Measurements from ENCODE around the gene ENTPD6. TPM values are rescaled to one million over a fixed set of nuclear protein-coding genes. Genes with fewer than 3 reads are reported as not detected.

The ENTPD6 gene
- total and polyA plus RNA-seq, 2 experiments from 2014 or later, result 80.4 to 87.1 TPM

GRCh38 chr20:25223765-25224720, 28.5 kb downstream of the ENTPD6 start:
- H3K4me2 ChIP-seq, result no peak overlapping the region
- no peaks in the 10 kb centered on the region for H3K9me3 ChIP-seq (ENCODE audit: low read depth)
- WGBS (ENCODE audit: low lambda C conversion rate, missing lambda C conversion rate), result 98% methylated on average over 24 of the region's 24 CpGs
- no peaks in the 10 kb centered on the region for H3K79me2 ChIP-seq
- peak overlapping the region; percentile 81 for H3K27ac ChIP-seq
- no peaks in the 10 kb centered on the region for H4K20me1 ChIP-seq (ENCODE audit: insufficient read depth, poor library complexity, severe bottlenecking)
- H2AFZ ChIP-seq, result no peak overlapping the region
- no peaks in the 10 kb centered on the region for H3K27me3 ChIP-seq
- no peak overlapping the region for H3K4me3 ChIP-seq
- no peaks in the 10 kb centered on the region for H3K36me3 ChIP-seq (replicated peaks; ENCODE audit: insufficient read depth, low read depth)
- no peak for DNase-seq (ENCODE audit: low spot score)
- H3K9me2 ChIP-seq (replicated peaks; ENCODE audit: insufficient read depth), result no peaks in the 10 kb centered on the region
- H3K4me1 ChIP-seq (ENCODE audit: insufficient read depth), result peaks cover 19% of the 10 kb centered on the region
- TF ChIP-seq CTCF (IDR thresholded peaks at IDR 0.05; ENCODE audit: poor library complexity), result no peak
- no peak for TF ChIP-seq EZH2phosphoT487 (IDR thresholded peaks at IDR 0.05; ENCODE audit: low read depth, severe bottlenecking, unreplicated experiment)
- TF ChIP-seq EZH2 (IDR thresholded peaks at IDR 0.05; ENCODE audit: borderline replicate concordance), result no peak

GRCh38 chr20:25224941-25225340, 29.4 kb downstream of the ENTPD6 start:
- H3K36me3 ChIP-seq (replicated peaks; ENCODE audit: insufficient read depth, low read depth), result no peaks in the 10 kb centered on the region
- DNase-seq (ENCODE audit: low spot score), result no peak
- H3K27me3 ChIP-seq, result no peaks in the 10 kb centered on the region
- no peaks in the 10 kb centered on the region for H3K9me2 ChIP-seq (replicated peaks; ENCODE audit: insufficient read depth)
- no peak overlapping the region for H3K4me2 ChIP-seq
- no peaks in the 10 kb centered on the region for H4K20me1 ChIP-seq (ENCODE audit: insufficient read depth, poor library complexity, severe bottlenecking)
- WGBS (ENCODE audit: low lambda C conversion rate, missing lambda C conversion rate), result 97% methylated on average over 16 of the region's 16 CpGs
- peaks cover 19% of the 10 kb centered on the region for H3K4me1 ChIP-seq (ENCODE audit: insufficient read depth)
- H3K9me3 ChIP-seq (ENCODE audit: low read depth), result no peaks in the 10 kb centered on the region
- no peak for TF ChIP-seq EZH2 (IDR thresholded peaks at IDR 0.05; ENCODE audit: borderline replicate concordance)
- TF ChIP-seq EZH2phosphoT487 (IDR thresholded peaks at IDR 0.05; ENCODE audit: low read depth, severe bottlenecking, unreplicated experiment), result no peak
- TF ChIP-seq CTCF (IDR thresholded peaks at IDR 0.05; ENCODE audit: poor library complexity), result no peak
- no peak overlapping the region for H2AFZ ChIP-seq
- no peak overlapping the region for H3K4me3 ChIP-seq
- no peaks in the 10 kb centered on the region for H3K79me2 ChIP-seq
- no peak overlapping the region for H3K27ac ChIP-seq

- H2AFZ ChIP-seq, result no peak overlapping the region
- DNase-seq (ENCODE audit: low spot score), result no peak
- no peaks in the 10 kb centered on the region for H3K79me2 ChIP-seq
- H4K20me1 ChIP-seq (ENCODE audit: insufficient read depth, poor library complexity, severe bottlenecking), result no peaks in the 10 kb centered on the region
- H3K27ac ChIP-seq, result no peak overlapping the region
- H3K9me2 ChIP-seq (replicated peaks; ENCODE audit: insufficient read depth), result no peaks in the 10 kb centered on the region
- H3K4me3 ChIP-seq, result no peak overlapping the region
- H3K36me3 ChIP-seq (replicated peaks; ENCODE audit: insufficient read depth, low read depth), result no peaks in the 10 kb centered on the region
- TF ChIP-seq EZH2 (IDR thresholded peaks at IDR 0.05; ENCODE audit: borderline replicate concordance), result no peak
- 96% methylated on average over 16 of the region's 16 CpGs for WGBS (ENCODE audit: low lambda C conversion rate, missing lambda C conversion rate)
- no peaks in the 10 kb centered on the region for H3K27me3 ChIP-seq
- no peak overlapping the region for H3K4me2 ChIP-seq
- H3K9me3 ChIP-seq (ENCODE audit: low read depth), result no peaks in the 10 kb centered on the region
- peaks cover 19% of the 10 kb centered on the region for H3K4me1 ChIP-seq (ENCODE audit: insufficient read depth)
Measured at GRCh38 chr20:25225642-25226432, 30.3 kb downstream of the ENTPD6 start.
